Measurements from ENCODE around the gene WDFY3.

The WDFY3 gene

GRCh38 chr4:84899616-84900015 is 66.9 kb downstream of the WDFY3 start:
- TF ChIP-seq Cebpa-rat (IDR thresholded peaks at IDR 0.05) = no peak
- Histone ChIP-seq H3K4me2 (no peak overlapping the region), H3K36me3 (peaks cover 16 to 91% (median 45%) of the 10 kb centered on the region in 11 experiments), H3K4me3 (no peak overlapping the region), H3K4me1 (peaks cover 0 to 19% (median 0%) of the 10 kb centered on the region in 10 experiments; a peak in 4 of 20 replicates), H3K9me3 (replicated peaks in 1 of 11) (0 out of 22 replicates have a peak, but pooled peaks cover 0 to 5% (median 0%) of the 10 kb centered on the region in 11 experiments), H3K27me3 (no peaks in the 10 kb centered on the region), H3K27ac (no peak overlapping the region), H4K20me1 (peaks cover 2 to 100% (median 43%) of the 10 kb centered on the region in 11 experiments; a peak in 18 of 22 replicates), H3K9ac (no peak overlapping the region)

DNA sequence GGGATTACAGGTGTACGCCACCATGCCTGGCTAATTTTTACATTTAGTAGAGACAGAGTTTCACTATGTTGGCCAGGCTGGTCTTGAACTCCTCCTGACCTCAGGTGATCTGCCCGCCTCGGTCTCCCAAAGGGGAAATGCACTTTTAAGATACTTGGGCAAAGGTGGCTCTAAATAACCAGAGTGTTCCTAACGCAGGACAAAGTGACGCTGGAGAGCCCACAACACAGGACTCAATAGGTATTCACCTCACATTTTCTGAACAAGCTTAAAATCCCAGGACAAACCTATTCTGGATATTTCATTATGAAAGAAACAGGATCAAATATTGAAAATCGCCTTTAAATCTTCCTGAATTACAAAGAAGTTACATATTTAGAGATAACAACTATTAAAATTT is 69.0 kb downstream of the WDFY3 start:
- Histone ChIP-seq H3K27ac (no peak overlapping the region), H3K4me3 (no peak overlapping the region), H4K20me1 (peaks cover 2 to 100% (median 38%) of the 10 kb centered on the region in 11 experiments; a peak in 19 of 22 replicates), H3K36me3 (peaks cover 21 to 96% (median 52%) of the 10 kb centered on the region in 11 experiments), H3K9me3 (replicated peaks in 1 of 11) (0 out of 22 replicates have a peak, but pooled peaks cover 0 to 5% (median 0%) of the 10 kb centered on the region in 11 experiments), H3K4me1 (peaks cover 0 to 8% (median 0%) of the 10 kb centered on the region in 10 experiments; a peak in 4 of 20 replicates), H3K27me3 (no peaks in the 10 kb centered on the region), H3K9ac (no peak overlapping the region), H3K4me2 (no peak overlapping the region)
- TF ChIP-seq Cebpa-rat (IDR thresholded peaks at IDR 0.05) = no peak

DNA sequence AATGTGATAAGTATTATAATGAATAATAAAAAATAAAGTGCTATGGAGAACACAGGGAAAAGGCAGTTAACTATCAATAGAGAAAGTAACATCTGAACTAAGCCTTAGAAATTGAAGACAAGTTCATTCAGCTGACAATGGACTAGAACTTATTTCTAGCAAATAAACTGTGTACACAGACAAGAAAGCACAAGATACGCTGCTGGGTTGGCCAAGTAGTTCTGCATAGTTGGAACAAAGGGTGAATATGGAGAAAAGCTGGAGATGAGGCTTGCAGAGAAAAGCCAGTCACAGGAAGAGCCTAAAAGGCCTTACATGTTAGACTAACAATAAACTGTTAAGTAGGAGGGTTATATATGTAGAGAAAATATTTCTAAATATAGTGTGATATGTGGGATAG is 71.2 kb downstream of the WDFY3 start:
- Histone ChIP-seq H3K4me1 (no peaks in the 10 kb centered on the region), H3K9ac (no peak overlapping the region), H3K9me3 (replicated peaks in 1 of 11) (0 out of 22 replicates have a peak, but pooled peaks cover 0 to 5% (median 0%) of the 10 kb centered on the region in 11 experiments), H3K36me3 (peaks cover 20 to 99% (median 46%) of the 10 kb centered on the region in 11 experiments; a peak in 19 of 22 replicates), H3K27ac (no peak overlapping the region), H3K27me3 (no peaks in the 10 kb centered on the region), H3K4me2 (no peak overlapping the region), H4K20me1 (peaks cover 2 to 100% (median 32%) of the 10 kb centered on the region in 11 experiments; a peak in 17 of 22 replicates), H3K4me3 (no peak overlapping the region)
- TF ChIP-seq Cebpa-rat (IDR thresholded peaks at IDR 0.05) = no peak

- Histone ChIP-seq H3K4me3 (no peak overlapping the region), H3K9me3 (replicated peaks in 1 of 11) (0 out of 22 replicates have a peak, but pooled peaks cover 0 to 3% (median 0%) of the 10 kb centered on the region in 11 experiments), H3K27ac (no peak overlapping the region), H3K4me1 (no peaks in the 10 kb centered on the region), H3K9ac (no peak overlapping the region), H4K20me1 (peaks cover 2 to 100% (median 36%) of the 10 kb centered on the region in 11 experiments; a peak in 17 of 22 replicates), H3K27me3 (no peaks in the 10 kb centered on the region), H3K36me3 (peaks cover 19 to 99% (median 47%) of the 10 kb centered on the region in 11 experiments; a peak in 19 of 22 replicates), H3K4me2 (no peak overlapping the region)
- TF ChIP-seq Cebpa-rat (IDR thresholded peaks at IDR 0.05) = no peak
These were observed 71.9 kb downstream of the WDFY3 start for GRCh38 chr4:84894621-84895020.

DNA sequence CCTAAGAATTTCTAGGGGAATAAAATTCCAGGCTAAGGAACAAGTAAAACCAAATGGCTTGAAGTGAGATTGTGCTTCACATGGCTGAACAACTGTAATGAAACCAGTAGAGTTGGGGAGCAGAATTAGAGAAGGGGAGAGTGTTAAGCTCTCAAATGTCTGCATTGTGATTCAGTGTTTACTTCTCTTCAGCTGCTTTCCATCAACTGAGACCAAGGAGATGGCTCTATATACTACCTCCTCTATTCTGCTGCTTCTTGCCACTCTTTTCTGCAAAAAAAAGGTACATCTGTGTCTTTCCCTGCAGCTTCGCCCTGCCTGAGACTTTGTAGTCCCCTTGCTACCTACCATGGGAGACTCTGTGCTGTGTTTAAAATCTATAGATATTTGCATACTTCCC is 73.5 kb downstream of the WDFY3 start:
- H3K36me3 ChIP-seq = peaks cover 19 to 99% (median 41%) of the 10 kb centered on the region in 11 experiments; a peak in 19 of 22 replicates
- no peaks in the 10 kb centered on the region for H3K27me3 ChIP-seq
- H3K4me1 ChIP-seq = no peaks in the 10 kb centered on the region
- no peaks in the 10 kb centered on the region for H3K9me3 ChIP-seq (replicated peaks in 1 of 11)
- H3K4me2 ChIP-seq = no peak overlapping the region
- peaks cover 2 to 100% (median 39%) of the 10 kb centered on the region in 11 experiments; a peak in 17 of 22 replicates for H4K20me1 ChIP-seq
- no peak overlapping the region for H3K27ac ChIP-seq
- TF ChIP-seq Cebpa-rat (IDR thresholded peaks at IDR 0.05) = no peak
- H3K4me3 ChIP-seq = no peak overlapping the region
- no peak overlapping the region for H3K9ac ChIP-seq

GRCh38 chr4:84887824-84888223 is 78.7 kb downstream of the WDFY3 start:
- no peak for TF ChIP-seq Cebpa-rat (IDR thresholded peaks at IDR 0.05)
- no peak overlapping the region for H3K4me2 ChIP-seq
- H3K9me3 ChIP-seq (replicated peaks in 1 of 11) = no peaks in the 10 kb centered on the region
- no peaks in the 10 kb centered on the region for H3K27me3 ChIP-seq
- H3K4me3 ChIP-seq = no peak overlapping the region
- H3K4me1 ChIP-seq = no peaks in the 10 kb centered on the region
- H3K36me3 ChIP-seq = peaks cover 0 to 86% (median 19%) of the 10 kb centered on the region in 11 experiments; a peak in 17 of 22 replicates
- no peak overlapping the region for H3K27ac ChIP-seq
- H4K20me1 ChIP-seq = peaks cover 0 to 91% (median 18%) of the 10 kb centered on the region in 11 experiments; a peak in 13 of 22 replicates
- H3K9ac ChIP-seq = no peak overlapping the region

- H3K4me2 ChIP-seq = peak overlapping the region in 2 of 11 experiments; percentile 27 to 66; a peak in 2 of 22 replicates
- TF ChIP-seq Cebpa-rat (IDR thresholded peaks at IDR 0.05) = no peak
These were observed 86.8 kb downstream of the WDFY3 start for GRCh38 chr4:84879651-84880200.

DNA sequence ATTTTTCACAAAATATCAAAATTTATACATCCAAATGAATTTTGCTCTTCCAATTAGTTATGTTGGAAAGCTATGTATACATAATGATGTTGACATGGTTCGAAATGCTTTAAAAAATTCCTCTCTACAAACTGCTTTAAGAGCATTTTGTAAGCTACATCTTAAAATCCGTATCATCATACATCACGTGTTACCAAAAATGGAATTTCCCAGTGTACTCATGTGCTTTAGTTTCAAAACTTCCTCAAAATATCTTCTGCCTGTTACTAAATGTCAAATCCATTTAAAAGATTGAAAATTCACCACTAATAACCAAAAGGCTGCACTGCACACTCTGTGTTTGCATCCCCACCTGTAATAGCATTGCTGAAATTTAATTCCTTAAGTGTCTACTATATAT is 87.9 kb downstream of the WDFY3 start:
- Histone ChIP-seq H3K9ac (peak overlapping the region in 2 of 11 experiments; percentile 27 to 39; a peak in 2 of 22 replicates), H3K36me3 (peaks cover 0 to 89% (median 9%) of the 10 kb centered on the region in 11 experiments; a peak in 15 of 22 replicates), H4K20me1 (peaks cover 0 to 82% (median 0%) of the 10 kb centered on the region in 11 experiments; a peak in 7 of 22 replicates), H3K27ac (peak overlapping the region in 3 of 11 experiments; percentile 76 to 80 (median 76); a peak in 6 of 22 replicates), H3K4me1 (peaks cover 0 to 34% (median 0%) of the 10 kb centered on the region in 10 experiments; a peak in 6 of 20 replicates), H3K4me3 (no peak overlapping the region), H3K9me3 (replicated peaks in 1 of 11) (no peaks in the 10 kb centered on the region), H3K4me2 (peak overlapping the region in 3 of 11 experiments; percentile 20 to 66 (median 58); a peak in 5 of 22 replicates), H3K27me3 (no peaks in the 10 kb centered on the region)
- TF ChIP-seq Cebpa-rat (IDR thresholded peaks at IDR 0.05) = no peak

More at GRCh38 chr4:84879651-84880200, 86.8 kb downstream of the WDFY3 start:
- peaks cover 0 to 80% (median 9%) of the 10 kb centered on the region in 11 experiments; a peak in 16 of 22 replicates for H3K36me3 ChIP-seq
- H3K4me3 ChIP-seq = no peak overlapping the region
- peak overlapping the region in 3 of 11 experiments; percentile 69 to 80 (median 76); a peak in 6 of 22 replicates for H3K27ac ChIP-seq
- H3K27me3 ChIP-seq = no peaks in the 10 kb centered on the region
- no peaks in the 10 kb centered on the region for H3K9me3 ChIP-seq (replicated peaks in 1 of 11)
- H3K9ac ChIP-seq = no peak overlapping the region
- peaks cover 0 to 34% (median 0%) of the 10 kb centered on the region in 10 experiments; a peak in 6 of 20 replicates for H3K4me1 ChIP-seq
- H4K20me1 ChIP-seq = peaks cover 0 to 76% (median 0%) of the 10 kb centered on the region in 11 experiments; a peak in 7 of 22 replicates

DNA sequence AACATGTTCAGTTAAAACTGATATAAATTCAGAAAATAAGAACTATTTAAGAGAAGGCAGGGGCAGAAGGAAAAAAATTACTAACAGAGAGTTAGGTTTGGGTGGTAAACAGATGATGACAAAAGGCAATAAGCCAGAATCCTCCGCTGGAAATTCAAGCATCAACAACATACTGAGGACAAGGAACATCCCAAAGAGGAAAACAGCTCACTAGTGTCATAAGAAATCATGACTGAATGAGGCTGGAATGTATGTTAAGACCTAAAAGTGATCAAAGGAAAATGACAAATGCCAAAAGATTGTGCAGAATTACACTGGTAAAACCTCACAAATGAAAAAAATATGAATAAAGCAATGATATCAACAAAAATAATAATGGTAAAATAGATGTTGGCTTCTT is 88.4 kb downstream of the WDFY3 start:
- Histone ChIP-seq H3K27ac (peak overlapping the region in 3 of 11 experiments; percentile 76 to 80 (median 76); a peak in 6 of 22 replicates), H3K4me2 (peak overlapping the region in 2 of 11 experiments; percentile 42 to 66; a peak in 3 of 22 replicates), H3K9ac (peak overlapping the region in 1 of 11 experiments; percentile 43; a peak in 1 of 22 replicates), H4K20me1 (peaks cover 0 to 82% (median 0%) of the 10 kb centered on the region in 11 experiments; a peak in 7 of 22 replicates), H3K9me3 (replicated peaks in 1 of 11) (no peaks in the 10 kb centered on the region), H3K4me1 (peaks cover 0 to 34% (median 0%) of the 10 kb centered on the region in 10 experiments; a peak in 6 of 20 replicates), H3K4me3 (no peak overlapping the region), H3K27me3 (no peaks in the 10 kb centered on the region), H3K36me3 (peaks cover 0 to 85% (median 9%) of the 10 kb centered on the region in 11 experiments; a peak in 15 of 22 replicates)
- no peak for TF ChIP-seq Cebpa-rat (IDR thresholded peaks at IDR 0.05)
